GM20431 (cell line): ENCODE results near the gene VSIR.

Experiments used
- in situ Hi-C: fragments of 300-500 bp; cut with MseI, MboI; formaldehyde crosslinking; loops from one replicate; pipeline ENCODE4 v1.15.0; 2020; ENCODE audit warnings: low sequenced_read_pairs; ENCODE audit not compliant: unreplicated experiment

The VSIR gene

DNA sequence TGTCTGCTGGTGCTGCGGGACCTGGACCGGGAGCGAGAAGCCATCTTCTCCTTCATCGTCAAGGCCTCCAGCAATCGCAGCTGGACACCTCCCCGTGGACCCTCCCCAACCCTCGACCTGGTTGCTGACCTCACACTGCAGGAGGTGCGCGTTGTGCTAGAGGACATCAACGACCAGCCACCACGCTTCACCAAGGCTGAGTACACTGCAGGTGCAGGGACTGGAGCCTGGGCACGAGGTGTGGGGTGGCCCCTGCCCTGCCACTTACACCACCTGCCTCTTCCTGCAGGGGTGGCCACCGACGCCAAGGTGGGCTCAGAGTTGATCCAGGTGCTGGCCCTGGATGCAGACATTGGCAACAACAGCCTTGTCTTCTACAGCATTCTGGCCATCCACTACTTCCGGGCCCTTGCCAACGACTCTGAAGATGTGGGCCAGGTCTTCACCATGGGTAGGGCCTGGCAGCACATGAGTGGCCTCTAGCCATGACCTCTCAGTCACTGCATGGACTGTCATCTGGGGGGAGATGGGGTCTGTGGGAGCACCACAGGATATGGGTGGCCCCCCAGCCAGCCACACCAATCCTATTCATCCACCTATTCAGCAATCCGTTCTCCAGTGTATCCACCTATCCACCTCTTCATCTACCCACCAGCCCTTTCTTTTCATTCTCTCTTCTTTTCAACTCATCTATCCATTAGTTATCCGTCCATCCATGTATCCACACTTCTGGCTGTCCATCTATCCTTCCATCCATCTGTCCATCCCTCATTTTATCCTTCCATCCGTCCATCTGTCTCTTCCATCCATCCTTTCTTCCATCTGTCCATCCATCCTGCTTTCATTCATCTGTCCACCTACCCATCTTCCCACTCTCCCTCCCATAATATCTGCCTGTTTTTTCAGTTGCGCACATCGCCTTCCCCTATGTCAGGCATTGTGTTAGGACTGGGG is 34.5 kb upstream of the VSIR start:
- in situ Hi-C loops: no loop called here

GRCh38 chr10:71806704-71807556 is 33.6 kb upstream of the VSIR start:
- in situ Hi-C loops: no loop called here

DNA sequence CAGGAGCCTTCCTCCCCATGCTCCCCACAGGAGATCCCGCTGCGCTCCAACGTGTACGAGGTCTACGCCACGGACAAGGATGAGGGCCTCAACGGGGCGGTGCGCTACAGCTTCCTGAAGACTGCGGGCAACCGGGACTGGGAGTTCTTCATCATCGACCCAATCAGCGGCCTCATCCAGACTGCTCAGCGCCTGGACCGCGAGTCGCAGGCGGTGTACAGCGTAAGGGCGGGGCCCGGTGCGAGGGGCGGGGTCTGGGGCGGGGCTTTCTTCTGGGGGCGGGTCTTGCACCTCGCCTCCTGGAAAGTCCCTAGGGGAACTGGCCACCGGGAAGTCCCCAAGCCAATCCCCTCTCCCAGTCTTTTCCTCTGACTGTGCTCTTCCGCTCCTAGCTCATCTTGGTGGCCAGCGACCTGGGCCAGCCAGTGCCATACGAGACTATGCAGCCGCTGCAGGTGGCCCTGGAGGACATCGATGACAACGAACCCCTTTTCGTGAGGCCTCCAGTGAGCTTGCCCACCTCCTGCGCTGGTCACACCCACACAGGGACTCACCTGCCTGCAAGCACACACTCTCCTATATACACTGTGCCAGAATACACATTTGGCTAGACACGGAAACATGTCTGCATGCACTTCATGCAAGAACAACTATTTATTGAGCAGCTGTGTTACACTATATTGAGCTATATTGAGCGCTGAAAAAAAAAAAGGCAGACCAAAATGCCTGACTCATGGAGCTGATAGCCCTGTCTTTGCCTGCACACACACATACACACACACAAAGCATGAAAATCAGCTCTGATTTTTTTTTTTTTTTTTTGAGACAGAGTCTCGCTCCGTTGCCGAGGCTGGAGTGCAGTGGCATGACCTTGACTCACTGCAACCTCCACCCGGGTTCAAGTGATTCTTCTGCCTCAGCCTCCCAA is 32.7 kb upstream of the VSIR start:
- in situ Hi-C loops: no loop called here

DNA sequence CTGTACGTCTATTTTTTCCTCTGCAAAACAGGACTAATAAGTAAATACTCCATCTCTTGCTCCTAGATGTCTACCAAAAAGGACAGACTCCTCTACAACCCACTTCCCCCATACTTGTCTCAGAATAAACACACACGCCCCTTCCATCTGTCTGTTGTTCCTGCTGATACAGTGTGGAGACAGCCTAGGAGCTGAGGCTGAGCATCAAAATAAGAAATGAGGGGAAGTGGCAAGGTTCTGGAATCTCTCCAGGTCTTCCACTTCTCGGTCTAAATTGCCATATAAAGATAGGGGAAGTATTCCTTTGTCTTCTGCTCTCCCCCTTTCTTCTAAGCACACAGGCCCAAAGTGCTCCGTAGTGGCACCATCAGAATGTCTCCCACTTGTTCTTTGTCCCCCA is 30.8 kb upstream of the VSIR start:
- in situ Hi-C loops: no loop called here

DNA sequence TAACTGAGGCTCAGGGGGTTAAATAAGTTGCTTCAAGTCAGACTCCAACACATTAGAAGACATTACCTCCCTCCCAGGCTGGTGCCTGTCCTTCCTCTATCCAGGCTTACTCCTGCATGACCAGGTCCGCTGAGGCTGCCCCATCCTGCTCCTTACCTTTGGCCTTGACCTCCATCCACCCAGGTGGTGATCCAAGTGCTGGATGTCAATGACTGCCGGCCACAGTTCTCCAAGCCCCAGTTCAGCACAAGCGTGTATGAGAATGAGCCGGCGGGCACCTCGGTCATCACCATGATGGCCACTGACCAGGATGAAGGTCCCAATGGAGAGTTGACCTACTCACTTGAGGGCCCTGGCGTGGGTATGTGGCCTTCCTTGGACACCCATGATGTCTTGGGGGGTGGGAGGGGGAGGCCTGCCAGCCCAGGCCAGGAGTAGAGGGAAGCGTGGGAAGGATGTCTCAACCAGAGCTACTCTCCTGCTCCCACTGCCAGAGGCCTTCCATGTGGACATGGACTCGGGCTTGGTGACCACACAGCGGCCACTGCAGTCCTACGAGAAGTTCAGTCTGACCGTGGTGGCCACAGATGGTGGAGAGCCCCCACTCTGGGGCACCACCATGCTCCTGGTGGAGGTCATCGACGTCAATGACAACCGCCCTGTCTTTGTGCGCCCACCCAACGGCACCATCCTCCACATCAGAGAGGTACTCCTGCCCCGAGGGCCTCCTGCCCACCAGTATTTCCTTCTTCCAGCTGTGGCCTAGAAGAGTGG is 29.6 kb upstream of the VSIR start:
- in situ Hi-C loops: no loop called here

GRCh38 chr10:71802235-71802634 is 28.9 kb upstream of the VSIR start:
- in situ Hi-C loops: no loop called here

DNA sequence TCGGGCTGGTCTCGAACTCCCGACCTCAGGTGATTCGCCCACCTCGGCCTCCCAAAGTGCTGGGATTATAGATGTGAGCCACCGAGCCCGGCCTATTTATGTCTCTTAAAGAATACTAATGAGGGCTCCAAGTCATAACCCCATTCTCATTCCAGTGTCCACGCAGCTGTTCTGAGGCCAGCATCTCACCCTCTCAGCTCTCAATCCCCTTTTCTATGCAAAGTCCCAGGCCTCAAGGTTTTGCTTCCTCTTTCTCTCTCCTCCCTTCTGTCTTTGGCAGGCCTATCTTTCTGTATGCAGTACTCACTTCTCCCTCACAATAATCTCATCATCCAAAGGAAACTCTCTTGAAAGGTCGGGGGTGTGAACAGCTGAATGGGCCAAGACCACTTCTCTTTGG is 28.0 kb upstream of the VSIR start:
- in situ Hi-C loops: no loop called here

GRCh38 chr10:71799608-71800453 is 26.5 kb upstream of the VSIR start:
- in situ Hi-C loops: no loop called here

GRCh38 chr10:71799112-71799511 is 25.8 kb upstream of the VSIR start:
- in situ Hi-C loops: no loop called here

GRCh38 chr10:71798308-71798624 is 24.9 kb upstream of the VSIR start:
- in situ Hi-C loops: no loop called here

DNA sequence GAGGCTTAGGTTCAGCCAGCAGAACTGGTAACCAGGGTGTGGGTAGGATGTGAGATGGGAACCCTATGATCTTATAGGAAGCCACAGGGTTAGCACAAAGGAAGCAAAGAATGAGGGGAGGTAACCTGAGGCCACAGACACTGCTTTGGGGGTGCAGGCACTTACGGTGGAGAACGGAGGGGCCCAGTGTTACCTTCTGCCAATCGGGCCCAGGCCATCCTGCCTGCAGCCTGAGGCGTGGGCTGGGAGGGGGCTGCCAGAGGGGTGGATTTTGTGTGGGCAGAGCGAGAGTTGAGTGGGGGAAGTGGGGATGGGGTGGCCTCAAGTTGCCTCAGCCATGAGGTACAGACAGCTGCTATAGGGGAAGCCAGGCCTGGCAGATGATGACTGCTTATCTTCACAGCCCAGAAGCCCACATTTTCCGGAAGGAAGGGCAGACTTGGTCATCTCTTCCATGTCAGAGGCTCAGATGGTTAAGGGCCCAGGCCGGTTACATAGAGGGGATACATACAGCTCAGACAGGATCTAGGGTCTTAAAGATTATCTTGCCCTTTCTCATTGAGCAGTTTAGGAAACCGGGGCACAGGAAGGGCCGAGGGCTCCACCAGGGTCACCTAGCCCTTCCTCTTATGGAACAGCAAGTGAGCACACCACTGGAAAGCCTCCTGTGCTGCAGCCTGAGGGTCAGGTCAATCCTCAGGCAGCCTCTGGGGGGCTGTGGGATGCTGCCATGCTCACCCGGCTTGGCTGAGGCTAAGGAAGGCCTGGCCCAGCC is 24.4 kb upstream of the VSIR start:
- in situ Hi-C loops: no loop called here

DNA sequence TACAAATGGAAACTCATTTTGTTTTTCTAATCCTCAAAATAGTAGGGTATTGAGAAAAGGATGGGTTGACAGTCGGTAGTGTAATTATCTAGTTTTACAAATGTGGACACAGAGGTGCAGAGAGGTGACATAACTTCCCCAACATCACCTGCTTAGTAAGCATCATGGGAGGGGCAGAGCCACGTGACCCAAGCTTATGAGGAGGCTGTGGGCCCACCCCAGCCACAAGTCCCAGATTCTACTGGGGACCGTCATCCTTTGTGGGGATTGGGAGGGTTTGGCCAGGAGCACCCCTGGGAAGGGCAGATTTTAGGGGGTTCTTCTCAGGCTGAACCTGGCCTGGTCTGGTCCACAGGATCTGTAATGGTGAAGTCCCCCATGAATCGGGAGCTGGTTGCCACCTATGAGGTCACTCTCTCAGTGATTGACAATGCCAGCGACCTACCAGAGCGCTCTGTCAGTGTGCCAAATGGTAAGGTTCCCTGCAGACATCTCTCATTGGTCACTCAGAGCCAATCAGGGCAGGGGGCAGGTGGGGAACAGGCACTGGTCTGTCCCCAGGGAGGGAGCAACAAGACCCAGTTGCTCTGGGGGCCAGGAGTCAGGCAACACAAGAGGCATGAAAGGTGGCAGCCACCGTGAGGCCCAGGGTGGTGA is 23.6 kb upstream of the VSIR start:
- in situ Hi-C loops: no loop called here

DNA sequence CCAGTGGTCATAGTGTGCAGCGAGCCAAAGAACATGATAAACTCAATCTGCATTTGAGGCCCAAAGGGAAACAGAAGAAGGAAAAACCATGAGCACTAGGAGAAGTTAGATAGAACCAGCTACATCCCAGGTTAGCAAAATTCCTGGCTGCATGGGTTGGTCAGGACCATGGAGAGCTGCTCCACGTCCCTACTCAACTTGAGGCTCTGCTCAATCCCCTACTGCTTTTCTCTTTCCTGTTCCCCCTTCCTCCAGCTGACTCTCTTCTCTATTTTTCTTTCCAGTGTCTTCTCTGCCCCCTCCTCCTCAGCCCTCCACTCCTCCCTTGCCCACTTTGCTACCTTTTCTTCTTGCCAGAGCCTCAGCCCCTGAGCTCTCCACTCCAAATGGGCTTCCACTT is 21.9 kb upstream of the VSIR start:
- in situ Hi-C loops: no loop called here

DNA sequence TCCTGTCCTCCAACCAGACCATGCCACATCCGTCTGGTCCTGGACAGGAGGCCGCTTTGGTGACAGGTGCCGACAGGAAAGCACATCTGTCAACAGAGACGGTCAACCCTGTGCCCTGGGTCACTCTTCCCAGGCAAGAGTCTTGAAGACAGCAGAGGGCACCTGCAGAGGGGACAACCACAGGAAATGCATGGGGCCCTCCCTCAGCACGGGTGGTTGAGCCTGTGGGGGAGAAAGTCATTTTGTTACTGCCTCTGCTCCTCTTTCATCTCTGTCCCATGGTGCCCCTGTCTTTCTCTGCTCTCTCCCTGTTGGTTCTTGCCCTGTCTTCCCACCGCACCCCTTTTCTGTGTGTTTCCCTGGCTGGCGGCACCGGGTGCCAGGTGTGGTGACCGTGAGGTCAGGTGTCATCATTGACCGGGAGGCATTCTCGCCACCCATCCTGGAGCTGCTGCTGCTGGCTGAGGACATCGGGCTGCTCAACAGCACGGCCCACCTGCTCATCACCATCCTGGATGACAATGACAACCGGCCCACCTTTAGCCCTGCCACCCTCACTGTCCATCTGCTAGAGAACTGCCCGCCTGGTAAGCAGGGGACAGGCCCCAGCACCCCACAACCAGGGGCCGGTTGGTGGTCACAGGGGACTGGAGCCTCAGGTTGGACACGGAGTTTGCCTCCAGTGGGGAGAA is 17.6 kb upstream of the VSIR start:
- in situ Hi-C loops: no loop called here

- in situ Hi-C loops: no loop called here
Observed at GRCh38 chr10:71789871-71790270, 16.6 kb upstream of the VSIR start.

- in situ Hi-C loops: no loop called here
Observed at GRCh38 chr10:71788954-71789353, 15.6 kb upstream of the VSIR start.
